ENCODE results near the gene FABP2.

Gene FABP2

GRCh38 chr4:119268466-119268865 is 53.5 kb downstream of the FABP2 start:
- peaks cover 4% of the 10 kb centered on the region for H3K36me3 ChIP-seq (replicated peaks; ENCODE audit: low read depth, low read length)
- H4K20me1 ChIP-seq (ENCODE audit: insufficient read depth, low read length) = no peaks in the 10 kb centered on the region
- no peak overlapping the region for H2AFZ ChIP-seq (ENCODE audit: low read depth, low read length)
- no peak overlapping the region for H3K4me3 ChIP-seq (ENCODE audit: low read length)
- H3K4me1 ChIP-seq (ENCODE audit: low read length) = no peaks in the 10 kb centered on the region
- no peaks in the 10 kb centered on the region for H3K27me3 ChIP-seq (ENCODE audit: low read depth, low read length)
- no peak overlapping the region for H3K4me2 ChIP-seq (ENCODE audit: low read length)
- no peak for TF ChIP-seq EZH2phosphoT487 (IDR thresholded peaks at IDR 0.05; ENCODE audit: low read depth)
- TF ChIP-seq, protein P1, sequence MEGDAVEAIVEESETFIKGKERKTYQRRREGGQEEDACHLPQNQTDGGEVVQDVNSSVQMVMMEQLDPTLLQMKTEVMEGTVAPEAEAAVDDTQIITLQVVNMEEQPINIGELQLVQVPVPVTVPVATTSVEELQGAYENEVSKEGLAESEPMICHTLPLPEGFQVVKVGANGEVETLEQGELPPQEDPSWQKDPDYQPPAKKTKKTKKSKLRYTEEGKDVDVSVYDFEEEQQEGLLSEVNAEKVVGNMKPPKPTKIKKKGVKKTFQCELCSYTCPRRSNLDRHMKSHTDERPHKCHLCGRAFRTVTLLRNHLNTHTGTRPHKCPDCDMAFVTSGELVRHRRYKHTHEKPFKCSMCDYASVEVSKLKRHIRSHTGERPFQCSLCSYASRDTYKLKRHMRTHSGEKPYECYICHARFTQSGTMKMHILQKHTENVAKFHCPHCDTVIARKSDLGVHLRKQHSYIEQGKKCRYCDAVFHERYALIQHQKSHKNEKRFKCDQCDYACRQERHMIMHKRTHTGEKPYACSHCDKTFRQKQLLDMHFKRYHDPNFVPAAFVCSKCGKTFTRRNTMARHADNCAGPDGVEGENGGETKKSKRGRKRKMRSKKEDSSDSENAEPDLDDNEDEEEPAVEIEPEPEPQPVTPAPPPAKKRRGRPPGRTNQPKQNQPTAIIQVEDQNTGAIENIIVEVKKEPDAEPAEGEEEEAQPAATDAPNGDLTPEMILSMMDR (IDR thresholded peaks at IDR 0.05; ENCODE audit: low read depth, low read length) = no peak
- no peaks in the 10 kb centered on the region for H3K79me2 ChIP-seq (ENCODE audit: low read length)
- H3K9me3 ChIP-seq (ENCODE audit: insufficient read depth, low read length) = no peaks in the 10 kb centered on the region
- no peak overlapping the region for H3K9ac ChIP-seq (ENCODE audit: low read length)
- no peak overlapping the region for H3K27ac ChIP-seq (ENCODE audit: low read length)

All from OCI-LY3 (cell line).